DND-41 (cell line): Measurements from ENCODE around the gene BMP7.

Experiments
- EZH2 ChIP-seq: IDR thresholded peaks from 3 replicates; pipeline ENCODE4 v1.6.1; 2012; ENCODE audit warnings: borderline replicate concordance, low read depth, mild to moderate bottlenecking, moderate library complexity, low read length, inconsistent platforms; ENCODE audit not compliant: severe bottlenecking
- TF ChIP-seq, protein P1 (sequence below): IDR thresholded peaks from 2 replicates; pipeline ENCODE4 v1.5.1; 2012; ENCODE audit warnings: borderline replicate concordance, low read length, moderate library complexity, mild to moderate bottlenecking; ENCODE audit not compliant: poor library complexity, severe bottlenecking; ENCODE audit errors: extremely low read depth

- TF ChIP-seq, protein P1, sequence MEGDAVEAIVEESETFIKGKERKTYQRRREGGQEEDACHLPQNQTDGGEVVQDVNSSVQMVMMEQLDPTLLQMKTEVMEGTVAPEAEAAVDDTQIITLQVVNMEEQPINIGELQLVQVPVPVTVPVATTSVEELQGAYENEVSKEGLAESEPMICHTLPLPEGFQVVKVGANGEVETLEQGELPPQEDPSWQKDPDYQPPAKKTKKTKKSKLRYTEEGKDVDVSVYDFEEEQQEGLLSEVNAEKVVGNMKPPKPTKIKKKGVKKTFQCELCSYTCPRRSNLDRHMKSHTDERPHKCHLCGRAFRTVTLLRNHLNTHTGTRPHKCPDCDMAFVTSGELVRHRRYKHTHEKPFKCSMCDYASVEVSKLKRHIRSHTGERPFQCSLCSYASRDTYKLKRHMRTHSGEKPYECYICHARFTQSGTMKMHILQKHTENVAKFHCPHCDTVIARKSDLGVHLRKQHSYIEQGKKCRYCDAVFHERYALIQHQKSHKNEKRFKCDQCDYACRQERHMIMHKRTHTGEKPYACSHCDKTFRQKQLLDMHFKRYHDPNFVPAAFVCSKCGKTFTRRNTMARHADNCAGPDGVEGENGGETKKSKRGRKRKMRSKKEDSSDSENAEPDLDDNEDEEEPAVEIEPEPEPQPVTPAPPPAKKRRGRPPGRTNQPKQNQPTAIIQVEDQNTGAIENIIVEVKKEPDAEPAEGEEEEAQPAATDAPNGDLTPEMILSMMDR = peak; percentile 39
- no peak for TF ChIP-seq EZH2
Observed at GRCh38 chr20:57251344-57251743, 15.1 kb downstream of the BMP7 start.
